ENCODE results near the gene GOLM1. TPM values are rescaled to one million over a fixed set of nuclear protein-coding genes. Genes with fewer than 3 reads are reported as not detected.

Gene GOLM1
- total and polyA plus RNA-seq, 9 of the 15 experiments (the other 6 are each of a cell fraction or from before 2014, with no cell fraction given): 0.09 to 0.96 (median 0.40) TPM; not detected in 4

DNA sequence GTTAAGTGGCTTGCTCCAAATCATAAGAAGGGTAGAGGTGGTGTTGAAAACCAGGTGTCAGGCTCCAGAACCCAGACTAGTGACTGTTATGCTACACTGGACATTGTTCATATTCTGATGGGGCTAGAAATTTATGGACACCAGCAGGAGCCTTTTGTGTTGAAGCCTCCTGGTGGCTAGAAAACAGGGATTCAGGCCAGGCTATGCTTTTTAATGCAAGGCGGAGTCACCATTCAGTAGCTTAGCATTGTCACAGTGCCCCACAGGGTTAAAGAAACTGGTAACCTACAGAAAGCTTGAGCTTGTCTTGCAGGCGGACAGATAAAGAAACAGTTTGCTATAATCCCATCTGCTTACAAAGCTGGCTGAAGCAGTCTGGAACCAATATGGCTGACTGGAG lies 23.0 kb upstream of the GOLM1 start:
- Histone ChIP-seq H3K4me2 (ENCODE audit: insufficient read depth, low read length) (no peak overlapping the region), H4K20me1 (replicated peaks; ENCODE audit: control insufficient read depth, insufficient read depth, low read length) (no peaks in the 10 kb centered on the region), H3K9me1 (ENCODE audit: control insufficient read depth, insufficient read depth, low read length) (no peaks in the 10 kb centered on the region), H3K27ac (ENCODE audit: extremely low read depth, low read depth, low read length) (no peak overlapping the region), H3K4me1 (replicated peaks in 1 of 2; ENCODE audit: control insufficient read depth in 2 of 2, insufficient read depth in 2 of 2, low read length in 2 of 2) (peaks cover 3 to 7% of the 10 kb centered on the region in 2 experiments; a peak in 3 of 5 replicates), H3K27me3 (ENCODE audit: control insufficient read depth in 2 of 2, insufficient read depth in 2 of 2, low read length in 2 of 2) (0 out of 5 replicates have a peak, but pooled peaks cover 0 to 4% of the 10 kb centered on the region in 2 experiments), H3K9ac (ENCODE audit: insufficient read depth in 1 of 2, low read depth in 2 of 2, low read length in 2 of 2) (no peak overlapping the region), H3K36me3 (ENCODE audit: control insufficient read depth, insufficient read depth, low read length) (no peaks in the 10 kb centered on the region), H2AFZ (ENCODE audit: low read depth, low read length) (no peak overlapping the region), H3K9me3 (replicated peaks; ENCODE audit: control insufficient read depth, insufficient read depth, low read depth, low read length) (no peaks in the 10 kb centered on the region), H3K79me2 (ENCODE audit: control insufficient read depth, insufficient read depth, low read length) (no peaks in the 10 kb centered on the region), H3K4me3 (no peak overlapping the region)
- no peak for DNase-seq (ENCODE audit: extremely low read depth in 1 of 4, low spot score in 3 of 4)
- intact Hi-C loops (cut with micrococcal nuclease) (no loop called here), in situ Hi-C loops (cut with MboI) (no loop called here)
- WGBS (ENCODE audit: insufficient coverage, low coverage, missing lambda C conversion rate): 4% methylated on average over 2 of the region's 2 CpGs
- ChIA-PET CTCF (ENCODE audit: low intra/inter-chr PET ratio) (no interaction called here), POLR2A (no interaction called here)
- no TSS peak for BruUV-seq (replicated peaks)
- TF ChIP-seq ZNF239 (CRISPR knock-in tag; IDR thresholded peaks at IDR 0.05) (no peak), SMARCC2 (IDR thresholded peaks at IDR 0.05; ENCODE audit: low read depth) (no peak), CEBPB (tag; IDR thresholded peaks at IDR 0.05) (no peak), HDAC1 (IDR thresholded peaks at IDR 0.05) (no peak)
- TF ChIP-seq, protein P1, sequence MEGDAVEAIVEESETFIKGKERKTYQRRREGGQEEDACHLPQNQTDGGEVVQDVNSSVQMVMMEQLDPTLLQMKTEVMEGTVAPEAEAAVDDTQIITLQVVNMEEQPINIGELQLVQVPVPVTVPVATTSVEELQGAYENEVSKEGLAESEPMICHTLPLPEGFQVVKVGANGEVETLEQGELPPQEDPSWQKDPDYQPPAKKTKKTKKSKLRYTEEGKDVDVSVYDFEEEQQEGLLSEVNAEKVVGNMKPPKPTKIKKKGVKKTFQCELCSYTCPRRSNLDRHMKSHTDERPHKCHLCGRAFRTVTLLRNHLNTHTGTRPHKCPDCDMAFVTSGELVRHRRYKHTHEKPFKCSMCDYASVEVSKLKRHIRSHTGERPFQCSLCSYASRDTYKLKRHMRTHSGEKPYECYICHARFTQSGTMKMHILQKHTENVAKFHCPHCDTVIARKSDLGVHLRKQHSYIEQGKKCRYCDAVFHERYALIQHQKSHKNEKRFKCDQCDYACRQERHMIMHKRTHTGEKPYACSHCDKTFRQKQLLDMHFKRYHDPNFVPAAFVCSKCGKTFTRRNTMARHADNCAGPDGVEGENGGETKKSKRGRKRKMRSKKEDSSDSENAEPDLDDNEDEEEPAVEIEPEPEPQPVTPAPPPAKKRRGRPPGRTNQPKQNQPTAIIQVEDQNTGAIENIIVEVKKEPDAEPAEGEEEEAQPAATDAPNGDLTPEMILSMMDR (IDR thresholded peaks at IDR 0.05 in 2 of 3, conservative IDR thresholded peaks at IDR 0.05 in 1 of 3; ENCODE audit: insufficient read depth in 2 of 3, low read depth in 1 of 3, low read length in 3 of 3): 0 out of 6 replicates have a peak, but pooled peaks of 2 of the 3 experiments have one; percentile 5 to 20
- ATAC-seq: peak; percentile 42; the same call in 1 of the 3 replicates
- no peak for FAIRE-seq

Data from K562 (cell line).